NCI-H2171 treated with DMSO at 0.1 percent for 48 hours (cell line): ENCODE data around the gene ZNF263.
A peak's percentile ranks its signal among the peaks of the same experiment; 100 is the strongest.
"Not testable (repeated sequence)": the region's sequence is repeated elsewhere in the genome, so short reads cannot be mapped to it uniquely, and the experiment has no call there.

Experiments used
- DNase-seq: peaks from one replicate; lab custom pipeline; 2025; lab: John Stamatoyannopoulos, UW

ZNF263 gene

GRCh38 chr16:3268294-3268693 is 15.0 kb upstream of the ZNF263 start:
- no peak for DNase-seq

GRCh38 chr16:3270718-3271117 is 12.6 kb upstream of the ZNF263 start:
- not testable (repeated sequence) for DNase-seq

- DNase-seq = not testable (repeated sequence)
Measured at GRCh38 chr16:3271281-3271680, 12.0 kb upstream of the ZNF263 start.

- DNase-seq = no peak
Measured at GRCh38 chr16:3274490-3274889, 8.8 kb upstream of the ZNF263 start.

GRCh38 chr16:3274947-3275346 is 8.3 kb upstream of the ZNF263 start:
- DNase-seq = no peak

- no peak for DNase-seq
Measured at GRCh38 chr16:3276679-3277078, 6.6 kb upstream of the ZNF263 start.

GRCh38 chr16:3281222-3281820 is 2.0 kb upstream of the ZNF263 start:
- no peak for DNase-seq

GRCh38 chr16:3282103-3282729 is 1.1 kb upstream of the ZNF263 start:
- DNase-seq = peak; percentile 89

- DNase-seq = no peak
Measured at GRCh38 chr16:3283543-3284447, 504 bp downstream of the ZNF263 start.

- DNase-seq = no peak
Measured at GRCh38 chr16:3285131-3285530, 1.8 kb downstream of the ZNF263 start.

GRCh38 chr16:3289998-3290673 is 6.8 kb downstream of the ZNF263 start:
- DNase-seq = no peak

GRCh38 chr16:3292604-3293003 is 9.3 kb downstream of the ZNF263 start:
- DNase-seq = no peak

- DNase-seq = no peak
Measured at GRCh38 chr16:3295209-3295608, 11.9 kb downstream of the ZNF263 start.

GRCh38 chr16:3295783-3296182 is 12.5 kb downstream of the ZNF263 start:
- no peak for DNase-seq

GRCh38 chr16:3304370-3304769 is 21.1 kb downstream of the ZNF263 start:
- DNase-seq = no peak

- DNase-seq = peak; percentile 91
Measured at GRCh38 chr16:3305109-3306068, 22.1 kb downstream of the ZNF263 start, which contains the start of the genes TIGD7 and ZNF75A. TSS of gene TIGD7 (minus strand) at chr16:3305430. CDS start at chr16:3300614, 4,816 bp downstream. TSS of gene ZNF75A (plus strand) at chr16:3305497. CDS start at chr16:3308429, 2,932 bp downstream.

GRCh38 chr16:3306078-3306477 is 22.8 kb downstream of the ZNF263 start:
- DNase-seq = no peak

- DNase-seq = no peak
Measured at GRCh38 chr16:3311496-3311895, 28.2 kb downstream of the ZNF263 start.

GRCh38 chr16:3317315-3317999 is 34.2 kb downstream of the ZNF263 start:
- DNase-seq = peak; percentile 18

- no peak for DNase-seq
Measured at GRCh38 chr16:3321816-3322215, 38.5 kb downstream of the ZNF263 start.
